WTC11 (cell line): ENCODE data around the gene MGARP. TPM values are rescaled to one million over a fixed set of nuclear protein-coding genes. Genes with fewer than 3 reads are reported as not detected.

Experiments used
- ATAC-seq: fragments of 200-7000 bp; cut with Tn5 transposase; 2 replicates; pipeline ENCODE4 v1.10.0; 2021; ENCODE audit warnings: mild to moderate bottlenecking, moderate library complexity
- CTCF ChIA-PET: fragments of 300-600 bp; sonication (Branson Sonifier 250); formaldehyde crosslinking; loops from one replicate; lab custom pipeline; 2021; ENCODE audit warnings: antibody characterized with exemption; lab: Charles Lee
- POLR2A ChIA-PET: fragments of 350-600 bp; sonication (Branson Sonifier 250); formaldehyde crosslinking; loops from one replicate; lab custom pipeline; 2021; ENCODE audit warnings: antibody characterized with exemption; lab: Charles Lee
- DNase-seq: peaks from one replicate; pipeline ENCODE4 v3.0.0; 2021; ENCODE audit warnings: low spot score
- H3K27ac Mint-ChIP-seq: 2 replicates; pipeline ENCODE4 v1.8.0; 2021; ENCODE audit warnings: mixed read lengths
- H3K27me3 Mint-ChIP-seq: 2 replicates; pipeline ENCODE4 v1.8.0; 2021; ENCODE audit warnings: low read depth, mild to moderate bottlenecking, moderate library complexity, mixed read lengths
- H3K36me3 Mint-ChIP-seq: 2 replicates; pipeline ENCODE4 v1.8.0; 2021; ENCODE audit warnings: mixed read lengths
- H3K4me1 Mint-ChIP-seq: 2 replicates; pipeline ENCODE4 v1.8.0; 2022; ENCODE audit warnings: mixed read lengths
- H3K4me3 Mint-ChIP-seq: 2 replicates; pipeline ENCODE4 v1.8.0; 2021; ENCODE audit warnings: mild to moderate bottlenecking, moderate library complexity, mixed read lengths
- H3K9me3 Mint-ChIP-seq: 2 replicates; pipeline ENCODE4 v1.8.0; 2021; ENCODE audit warnings: mixed read lengths
- CDX4 ChIP-seq: fragments of 250-450 bp; sonication (Bioruptor Pico); IDR thresholded peaks from 2 replicates; pipeline ENCODE4 v1.9.0; 2021; ENCODE audit warnings: moderate library complexity, mild to moderate bottlenecking, inconsistent platforms, borderline replicate concordance
- E2F5 ChIP-seq: sonication (generic); formaldehyde crosslinking; IDR thresholded peaks from 2 replicates; pipeline ENCODE4 v1.8.1; 2022; ENCODE audit warnings: mild to moderate bottlenecking, moderate library complexity, missing genetic modification reagents
- ERG ChIP-seq: fragments of 250-450 bp; sonication (Bioruptor Pico); IDR thresholded peaks from 2 replicates; pipeline ENCODE4 v1.8.0; 2021; ENCODE audit warnings: mild to moderate bottlenecking
- HMGA2 ChIP-seq: fragments of 250-450 bp; sonication (Bioruptor Pico); IDR thresholded peaks from 2 replicates; pipeline ENCODE4 v1.4.0; 2021; ENCODE audit warnings: mild to moderate bottlenecking, moderate library complexity
- IRF2 ChIP-seq: sonication (generic); formaldehyde crosslinking; IDR thresholded peaks from 2 replicates; pipeline ENCODE4 v1.8.0; 2022; ENCODE audit warnings: low read depth, missing genetic modification reagents, borderline replicate concordance
- MAX ChIP-seq: sonication (generic); formaldehyde crosslinking; IDR thresholded peaks from 2 replicates; pipeline ENCODE4 v1.8.0; 2022; ENCODE audit warnings: mild to moderate bottlenecking, missing genetic modification reagents
- MLX ChIP-seq: sonication (generic); formaldehyde crosslinking; IDR thresholded peaks from 2 replicates; pipeline ENCODE4 v1.8.1; 2023; ENCODE audit warnings: mild to moderate bottlenecking, missing genetic modification reagents, moderate library complexity
- NR3C1 ChIP-seq: sonication (generic); formaldehyde crosslinking; conservative IDR thresholded peaks from 2 replicates; pipeline ENCODE4 v1.8.1; 2023; ENCODE audit warnings: low read depth, mild to moderate bottlenecking, missing genetic modification reagents
- OVOL2 ChIP-seq: fragments of 250-450 bp; sonication (Bioruptor Pico); IDR thresholded peaks from 2 replicates; pipeline ENCODE4 v1.9.0; 2021; ENCODE audit warnings: mild to moderate bottlenecking, borderline replicate concordance
- RORB ChIP-seq: fragments of 250-450 bp; sonication (Bioruptor Pico); IDR thresholded peaks from 2 replicates; pipeline ENCODE4 v1.9.0; 2021; ENCODE audit warnings: mild to moderate bottlenecking
- STAT6 ChIP-seq: sonication (generic); formaldehyde crosslinking; conservative IDR thresholded peaks from 2 replicates; pipeline ENCODE4 v1.8.1; 2023; ENCODE audit warnings: mild to moderate bottlenecking, low read depth, missing genetic modification reagents, moderate library complexity
- TEAD4 ChIP-seq: sonication (generic); formaldehyde crosslinking; IDR thresholded peaks from 2 replicates; pipeline ENCODE4 v1.8.0; 2022; ENCODE audit warnings: mild to moderate bottlenecking, missing genetic modification reagents
- TP53 ChIP-seq: sonication (generic); formaldehyde crosslinking; IDR thresholded peaks from 2 replicates; pipeline ENCODE4 v1.8.1; 2023; ENCODE audit warnings: mild to moderate bottlenecking, missing genetic modification reagents
- ZNF121 ChIP-seq: sonication (generic); formaldehyde crosslinking; IDR thresholded peaks from 2 replicates; pipeline ENCODE4 v1.8.0; 2023; ENCODE audit warnings: missing genetic modification reagents
- ZNF138 ChIP-seq: sonication (generic); formaldehyde crosslinking; conservative IDR thresholded peaks from 2 replicates; pipeline ENCODE4 v1.8.1; 2022; ENCODE audit warnings: mild to moderate bottlenecking, moderate library complexity, missing genetic modification reagents
- ZNF263 ChIP-seq: sonication (generic); formaldehyde crosslinking; IDR thresholded peaks from 2 replicates; pipeline ENCODE4 v1.8.1; 2022; ENCODE audit warnings: low read depth, mild to moderate bottlenecking, moderate library complexity, missing genetic modification reagents
- ZNF396 ChIP-seq: fragments of 250-450 bp; sonication (Bioruptor Pico); IDR thresholded peaks from 2 replicates; pipeline ENCODE4 v1.8.0; 2021; ENCODE audit warnings: mild to moderate bottlenecking, moderate library complexity, borderline replicate concordance
- ZNF532 ChIP-seq: fragments of 250-450 bp; sonication (Bioruptor Pico); IDR thresholded peaks from 2 replicates; pipeline ENCODE4 v1.9.0; 2021; ENCODE audit warnings: mild to moderate bottlenecking, borderline replicate concordance
- ZSCAN18 ChIP-seq: fragments of 250-450 bp; sonication (Bioruptor Pico); IDR thresholded peaks from 2 replicates; pipeline ENCODE4 v2.1.2; 2022; ENCODE audit warnings: mild to moderate bottlenecking, moderate library complexity
- total RNA-seq: library from RNA; stranded (reverse); gene quantifications from 3 replicates; pipeline ENCODE4 v1.2.3, GENCODE V29; 2021

Gene MGARP
- total RNA-seq, 1 experiment from 2014 or later = 4.6 TPM

GRCh38 chr4:139239127-139239772 is 40.8 kb downstream of the MGARP start (continued):
- TF ChIP-seq TEAD4 (CRISPR knock-in tag) (no peak), ZNF263 (no peak), RORB (CRISPR knock-in tag) (no peak), ERG (CRISPR knock-in tag) (no peak), ZNF532 (CRISPR knock-in tag) (no peak), NR3C1 (CRISPR knock-in tag) (no peak), STAT6 (CRISPR knock-in tag) (no peak), E2F5 (no peak), MAX (CRISPR knock-in tag) (no peak), TP53 (no peak)
- TF ChIP-seq, all 79 proteins: peak for 0

GRCh38 chr4:139234253-139234652 is 45.8 kb downstream of the MGARP start:
- Mint-ChIP-seq H3K36me3 (peaks cover 9% of the 10 kb centered on the region), H3K27ac (peak overlapping the region; percentile 54; the same call in 1 of the 2 replicates)
- POLR2A ChIA-PET = interaction anchor here (2.2 kb wide), 1 partner anchor 67 kb away, joined by 8 read pairs; the partner anchor contains the start of gene NAA15
- TF ChIP-seq ZSCAN18 (no peak), ZNF121 (no peak), STAT6 (CRISPR knock-in tag) (no peak), ZNF138 (CRISPR knock-in tag) (no peak), OVOL2 (CRISPR knock-in tag) (no peak), ZNF396 (CRISPR knock-in tag) (no peak), HMGA2 (CRISPR knock-in tag) (no peak), MLX (CRISPR knock-in tag) (no peak), IRF2 (no peak), CDX4 (CRISPR knock-in tag) (no peak)

More at GRCh38 chr4:139234253-139234652, 45.8 kb downstream of the MGARP start:
- ATAC-seq = peak; percentile 35; the same call in 1 of the 2 replicates
- DNase-seq = no peak
- CTCF ChIA-PET = interaction anchor here (1.6 kb wide), 1 partner anchor 67 kb away, joined by 6 read pairs; the partner anchor contains the start of gene NAA15
- H3K4me1 Mint-ChIP-seq = peaks cover 33% of the 10 kb centered on the region
- peaks cover 6% of the 10 kb centered on the region for H3K9me3 Mint-ChIP-seq
- no peak overlapping the region for H3K4me3 Mint-ChIP-seq
- no peaks in the 10 kb centered on the region for H3K27me3 Mint-ChIP-seq
